ENCODE data around the gene KTI12.
"Not testable (repeated sequence)": the region's sequence is repeated elsewhere in the genome, so short reads cannot be mapped to it uniquely, and the experiment has no call there.

KTI12 gene

DNA sequence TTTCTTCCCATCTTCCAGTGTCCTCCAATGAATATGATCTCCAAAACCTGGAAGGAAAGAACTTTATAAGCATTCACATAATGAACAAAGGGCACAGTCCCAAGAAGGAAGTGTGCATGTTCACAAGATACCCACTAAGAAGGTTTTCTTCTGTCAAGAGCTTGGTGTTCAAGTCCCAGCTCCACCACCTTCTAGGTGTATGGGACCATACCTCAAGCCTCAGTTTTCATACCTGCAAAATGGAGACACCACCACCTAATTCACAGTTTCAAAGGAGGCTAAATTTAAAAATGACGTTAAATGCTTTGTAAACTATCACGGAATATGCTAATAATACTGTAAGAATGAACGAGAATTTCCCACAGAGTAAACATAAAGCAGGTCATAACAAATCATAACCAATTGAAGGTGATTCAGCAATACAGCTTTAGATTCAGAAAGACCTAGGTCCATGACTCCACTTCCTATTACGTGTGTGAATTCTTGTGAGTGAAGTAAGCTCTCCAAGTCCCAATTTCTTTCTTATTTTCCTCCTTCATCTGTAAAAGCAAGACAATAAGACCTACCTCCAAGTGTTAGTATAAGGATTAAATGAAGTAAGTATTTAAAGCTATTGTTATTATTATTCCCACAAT lies 8.1 kb upstream of the KTI12 start:
- DNase-seq (ENCODE audit: low spot score) = no peak

DNA sequence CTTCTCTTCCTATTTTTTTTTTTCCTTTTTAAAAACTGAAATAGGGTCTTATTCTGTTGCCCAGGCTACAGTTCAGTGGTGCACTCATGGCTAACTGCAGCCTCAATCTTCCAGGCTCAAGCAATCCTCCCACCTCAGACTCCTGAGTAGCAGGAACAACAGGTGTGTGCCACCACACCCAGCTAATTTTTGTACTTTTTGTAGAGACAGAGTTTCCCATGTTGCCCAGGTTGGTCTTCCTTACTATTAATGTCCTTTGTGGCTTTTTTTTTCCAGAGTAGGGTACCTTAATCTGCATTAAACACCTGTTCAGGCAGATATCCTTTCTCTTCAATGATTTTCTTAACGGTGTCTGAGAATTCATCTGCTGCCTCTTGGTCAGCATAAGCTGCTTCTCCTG lies 4.3 kb upstream of the KTI12 start:
- DNase-seq (ENCODE audit: low spot score) = no peak

DNA sequence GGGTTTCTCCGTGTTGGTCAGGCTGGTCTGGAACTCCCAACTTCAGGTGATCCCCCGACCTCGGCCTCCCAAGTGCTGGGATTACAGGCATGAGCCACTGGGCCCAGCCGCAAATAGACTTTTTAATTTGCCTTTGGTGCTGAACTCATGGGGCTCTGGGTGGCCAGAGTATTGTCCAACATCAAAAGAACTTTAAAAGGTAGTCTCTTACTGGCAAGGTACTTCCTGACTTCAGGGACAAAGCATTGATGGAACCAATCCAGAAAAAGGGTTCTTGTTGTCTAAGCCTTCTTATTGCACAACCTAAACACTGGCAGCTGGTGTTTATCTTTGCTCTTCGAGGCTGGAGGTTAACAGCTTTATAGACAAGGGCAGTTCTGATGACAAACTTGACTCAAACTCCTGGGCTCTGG lies 3.8 kb upstream of the KTI12 start:
- peak; percentile 42 for DNase-seq (ENCODE audit: low spot score)

DNA sequence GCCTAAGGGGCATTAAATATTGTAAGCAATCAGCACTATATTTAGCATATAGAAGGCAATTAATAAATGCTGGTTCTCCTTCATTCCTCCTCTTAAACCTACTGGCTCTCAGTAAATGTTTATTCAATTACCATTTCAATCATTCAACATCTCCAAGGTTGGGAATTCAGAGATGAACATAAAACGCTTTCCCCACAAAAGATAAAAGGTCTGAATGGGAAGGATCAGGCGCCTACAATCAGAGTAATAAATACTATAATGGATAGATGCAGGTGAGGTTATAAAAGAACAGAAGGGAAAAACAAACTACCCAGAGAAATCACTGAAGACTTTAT lies 407 bp upstream of the KTI12 start:
- no peak for DNase-seq (ENCODE audit: low spot score)

DNA sequence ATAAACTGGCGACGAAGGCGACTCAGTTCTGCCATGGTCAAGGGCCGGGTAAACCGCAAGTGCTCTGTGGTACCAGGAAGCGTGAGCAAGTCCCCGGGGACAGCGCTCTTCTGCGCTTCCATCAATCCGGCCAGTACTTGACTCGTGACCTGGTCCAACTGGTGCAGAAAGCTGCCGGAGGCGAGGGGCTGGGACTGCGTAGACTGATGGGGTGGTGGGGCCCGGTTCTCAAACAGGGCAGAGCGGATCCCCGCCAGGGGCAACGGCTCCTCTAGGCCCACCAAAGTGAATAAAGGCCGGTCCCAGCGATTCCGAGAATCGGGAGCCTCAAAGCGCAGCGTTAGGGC lies 852 bp downstream of the KTI12 start:
- no peak for DNase-seq (ENCODE audit: low spot score)

DNA sequence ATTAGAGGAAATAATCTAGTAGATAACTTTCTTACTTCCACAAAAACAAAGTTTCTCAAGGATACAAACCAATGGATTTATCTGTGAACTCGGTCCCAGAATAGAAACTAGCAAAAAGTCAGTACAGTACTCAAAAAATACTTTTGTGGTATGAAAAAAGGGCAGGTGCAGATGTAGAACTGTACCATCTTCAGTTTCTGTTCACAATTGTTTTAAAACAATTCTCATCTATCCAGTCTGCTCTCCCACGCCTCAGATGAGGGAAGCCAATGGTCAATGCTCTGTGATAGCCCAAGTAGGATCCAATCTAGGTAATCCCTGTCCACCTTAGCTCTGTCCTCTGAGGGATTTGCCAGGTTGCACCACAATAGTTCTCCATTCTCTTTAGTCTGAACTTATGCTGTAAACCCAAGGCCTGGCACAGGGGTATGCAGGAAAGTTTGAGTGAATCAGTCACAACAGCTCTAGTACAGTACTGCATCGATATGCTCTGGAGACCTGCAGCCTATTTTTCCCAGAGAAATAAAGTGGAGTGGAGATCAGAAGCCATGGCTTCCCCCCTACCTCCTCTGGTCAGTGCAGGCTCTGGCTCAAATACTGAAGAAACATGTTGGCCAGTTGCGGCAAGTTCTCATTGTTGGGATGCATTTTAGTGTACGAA lies 1.4 kb downstream of the KTI12 start:
- DNase-seq (ENCODE audit: low spot score) = peak; percentile 14

DNA sequence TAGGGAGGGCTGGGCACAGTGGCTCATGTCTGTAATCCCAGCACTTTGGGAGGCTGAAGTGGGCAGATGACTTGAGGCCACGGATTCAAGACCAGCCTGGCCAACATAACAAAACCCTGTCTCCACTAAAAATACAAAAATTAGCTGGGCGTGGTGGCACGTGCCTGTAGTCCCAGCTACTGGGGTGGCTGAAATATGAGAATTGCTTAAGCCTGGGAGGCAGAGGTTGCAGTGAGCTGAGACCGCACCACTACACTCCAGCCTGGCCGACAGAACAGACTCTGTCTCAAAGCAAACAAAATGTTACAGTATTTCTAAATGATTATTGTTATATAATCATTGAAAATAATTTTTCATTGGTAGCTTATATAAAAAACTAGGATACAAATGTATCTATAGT lies 4.8 kb downstream of the KTI12 start:
- not testable (repeated sequence) for DNase-seq (ENCODE audit: low spot score)

DNA sequence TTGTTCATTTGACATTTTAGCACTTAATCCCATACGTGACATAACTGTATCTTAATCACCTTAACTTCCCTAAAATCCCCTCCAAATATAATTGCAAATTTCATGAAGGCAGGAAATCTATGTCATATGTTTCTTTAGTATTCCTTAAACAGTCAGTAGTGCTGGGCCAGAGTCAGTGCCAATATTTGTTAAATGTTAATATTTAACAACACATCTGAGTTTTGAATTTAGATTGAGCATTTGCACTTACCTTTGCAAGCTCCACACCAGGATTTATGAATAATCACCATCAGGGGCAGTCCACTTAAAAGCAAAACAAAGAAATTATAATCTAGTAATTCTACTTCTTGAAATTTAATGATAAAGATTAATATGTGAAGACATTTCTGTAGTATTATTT lies 5.3 kb downstream of the KTI12 start:
- DNase-seq (ENCODE audit: low spot score) = no peak

DNA sequence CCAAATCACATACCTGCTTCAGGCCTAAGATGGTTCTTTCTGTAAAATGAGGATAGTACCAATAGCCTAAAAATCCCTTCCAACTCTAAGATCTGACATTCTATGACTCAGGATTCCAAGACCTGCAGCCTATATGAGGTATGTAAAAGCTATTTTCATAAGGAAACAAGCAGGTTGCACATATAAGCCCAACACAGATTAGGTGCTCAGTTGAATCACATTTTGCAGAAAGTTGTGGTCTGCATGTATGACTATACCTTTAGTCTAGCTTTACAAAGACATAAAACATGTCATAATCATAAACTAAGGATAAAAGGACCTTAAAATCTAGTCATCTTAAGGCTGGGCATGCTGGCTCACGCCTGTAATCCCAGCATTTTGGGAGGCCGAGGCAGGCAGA lies 7.3 kb downstream of the KTI12 start:
- no peak for DNase-seq (ENCODE audit: low spot score)

DNA sequence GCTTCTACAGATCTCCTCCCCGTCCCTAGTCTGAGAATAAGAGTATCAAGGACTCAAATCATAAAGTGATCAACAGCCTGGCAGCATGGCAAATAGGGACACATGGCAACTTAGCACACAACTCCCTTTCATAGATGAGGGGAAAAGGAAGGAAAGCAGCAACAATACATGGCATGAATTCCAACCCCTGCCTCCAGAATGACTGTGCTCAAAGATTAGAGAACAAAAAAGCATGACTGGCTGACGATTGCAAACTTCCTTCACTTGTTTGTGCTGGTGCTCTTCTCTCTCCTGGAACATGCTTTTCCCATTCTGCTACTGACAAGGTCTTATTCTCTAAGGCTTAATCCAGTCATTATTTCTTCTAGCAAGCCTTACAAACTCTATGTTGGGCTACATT lies 11.5 kb downstream of the KTI12 start:
- DNase-seq (ENCODE audit: low spot score) = no peak

DNA sequence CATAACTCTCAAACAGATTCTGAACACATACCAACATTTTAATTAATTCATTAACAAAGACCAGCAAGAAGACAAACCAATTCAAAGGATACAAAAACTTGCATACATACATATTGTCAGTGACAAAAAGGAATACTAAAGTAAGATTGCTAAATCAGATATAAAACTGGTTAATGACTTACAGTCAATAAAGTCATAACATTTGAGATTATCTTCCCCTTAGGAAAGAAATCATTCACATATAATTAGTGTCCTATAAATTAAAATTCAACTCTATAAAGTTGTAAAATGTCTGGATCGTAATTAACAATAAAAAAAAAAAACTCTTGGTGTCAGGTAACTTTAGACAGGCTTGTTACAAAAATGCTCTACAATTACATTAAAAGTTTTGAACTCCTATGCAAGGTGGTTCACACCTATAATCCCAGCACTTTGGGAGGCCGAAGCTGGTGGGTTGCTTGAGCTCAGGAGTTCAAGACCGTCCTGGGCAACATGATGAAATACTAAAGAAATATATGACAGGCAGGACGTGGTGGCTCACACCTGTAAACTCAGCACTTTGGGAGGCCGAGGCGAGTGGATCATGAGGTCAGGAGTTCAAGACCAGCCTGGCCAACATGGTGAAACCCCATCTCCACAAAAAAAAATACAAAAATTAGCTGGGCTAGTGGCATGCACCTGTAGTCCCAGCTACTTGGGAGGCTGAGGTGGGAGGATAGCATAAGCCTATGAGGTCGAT lies 25.4 kb downstream of the KTI12 start:
- DNase-seq (ENCODE audit: low spot score) = no peak

DNA sequence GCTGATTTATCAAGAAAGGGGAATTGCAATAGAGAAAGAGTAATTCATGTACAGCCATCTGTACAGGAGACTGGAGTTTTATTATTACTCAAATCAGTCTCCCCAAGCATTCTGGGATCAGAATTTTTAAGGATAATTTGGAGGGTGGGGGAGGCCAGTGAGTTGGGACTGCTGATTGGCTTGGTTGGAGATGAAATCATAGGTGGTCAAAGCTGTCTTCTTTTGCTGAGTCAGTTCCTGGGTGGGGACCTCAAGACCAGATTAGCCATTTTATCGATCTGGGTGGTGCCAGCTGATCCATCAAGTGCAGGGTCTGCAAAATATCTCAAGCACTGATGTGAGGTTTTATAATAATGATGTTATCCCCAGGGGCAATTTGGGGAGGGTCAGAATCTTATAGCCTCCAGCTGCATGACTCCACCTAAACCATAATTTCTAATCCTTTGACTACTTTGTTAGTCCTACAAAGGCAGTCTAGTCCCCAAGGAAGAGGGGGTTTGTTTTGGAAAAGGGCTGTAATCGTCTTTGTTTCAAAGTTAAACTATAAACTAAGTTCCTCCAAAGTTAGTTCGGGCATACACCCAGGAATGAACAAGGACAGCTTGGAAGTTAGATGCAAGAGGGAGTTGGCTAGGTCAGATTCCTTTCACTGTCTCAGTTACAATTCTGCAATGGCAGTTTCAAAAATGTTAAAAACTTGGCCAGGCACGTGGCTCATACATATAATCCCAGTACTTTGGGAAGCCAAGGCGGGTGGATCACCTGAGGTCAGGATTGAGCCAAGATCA lies 26.2 kb downstream of the KTI12 start:
- no peak for DNase-seq (ENCODE audit: low spot score)

DNA sequence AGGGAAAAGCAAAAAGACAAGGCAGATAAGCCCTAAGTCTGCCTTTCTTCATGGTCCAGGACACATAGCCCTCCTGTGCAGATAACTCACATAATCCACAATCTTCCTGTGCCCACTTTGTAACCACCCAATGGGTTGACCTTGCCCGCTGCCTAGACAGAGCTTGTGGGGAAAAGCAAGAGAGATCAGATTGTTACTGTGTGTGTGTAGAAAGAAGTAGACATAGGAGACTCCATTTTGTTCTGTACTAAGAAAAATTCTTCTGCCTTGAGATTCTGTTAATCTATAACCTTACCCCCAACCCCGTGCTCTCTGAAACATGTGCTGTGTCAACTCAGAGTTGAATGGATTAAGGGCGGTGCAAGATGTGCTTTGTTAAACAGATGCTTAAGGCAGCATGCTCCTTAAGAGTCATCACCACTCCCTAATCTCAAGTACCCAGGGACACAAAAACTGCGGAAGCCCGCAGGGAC lies 27.5 kb downstream of the KTI12 start:
- DNase-seq (ENCODE audit: low spot score) = not testable (repeated sequence)

DNA sequence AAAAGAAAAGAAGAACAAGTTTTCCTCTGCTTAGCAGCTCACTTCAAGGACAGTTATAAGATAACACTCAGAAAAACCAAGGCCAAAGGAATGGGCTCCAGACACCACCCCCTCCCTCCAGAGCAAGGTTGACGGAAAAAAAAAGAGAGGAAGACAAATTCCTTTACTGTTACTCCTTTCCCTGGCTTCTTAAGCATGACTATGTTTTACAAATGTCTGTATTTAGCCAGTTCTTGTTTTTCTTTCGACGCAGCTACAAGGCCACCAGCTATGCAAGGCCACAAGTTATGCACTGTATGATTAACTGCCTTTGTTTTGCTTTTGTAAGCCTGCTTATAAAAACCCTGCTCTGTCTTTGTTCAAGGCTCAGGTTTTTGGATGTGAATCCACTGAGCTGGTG lies 28.1 kb downstream of the KTI12 start:
- not testable (repeated sequence) for DNase-seq (ENCODE audit: low spot score)

DNA sequence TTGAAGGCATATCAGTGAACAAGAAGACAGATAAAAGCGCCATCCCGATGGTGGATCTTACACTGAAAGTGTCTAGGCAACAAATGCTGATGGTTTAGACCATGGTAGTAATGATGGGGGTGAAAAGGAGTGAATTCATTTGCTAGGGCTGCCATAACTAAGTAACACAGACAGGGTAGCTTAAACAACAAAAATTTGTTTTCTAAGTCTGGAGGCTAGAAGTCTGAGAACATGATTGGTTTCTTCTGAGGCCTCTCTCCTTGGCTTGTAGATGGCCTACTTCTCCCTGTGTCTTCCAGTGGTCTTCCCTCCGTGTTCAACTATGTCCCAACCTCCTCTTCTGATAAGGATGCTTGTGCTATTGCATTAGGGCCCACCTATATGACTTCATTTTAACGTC lies 29.7 kb downstream of the KTI12 start:
- no peak for DNase-seq (ENCODE audit: low spot score)

DNA sequence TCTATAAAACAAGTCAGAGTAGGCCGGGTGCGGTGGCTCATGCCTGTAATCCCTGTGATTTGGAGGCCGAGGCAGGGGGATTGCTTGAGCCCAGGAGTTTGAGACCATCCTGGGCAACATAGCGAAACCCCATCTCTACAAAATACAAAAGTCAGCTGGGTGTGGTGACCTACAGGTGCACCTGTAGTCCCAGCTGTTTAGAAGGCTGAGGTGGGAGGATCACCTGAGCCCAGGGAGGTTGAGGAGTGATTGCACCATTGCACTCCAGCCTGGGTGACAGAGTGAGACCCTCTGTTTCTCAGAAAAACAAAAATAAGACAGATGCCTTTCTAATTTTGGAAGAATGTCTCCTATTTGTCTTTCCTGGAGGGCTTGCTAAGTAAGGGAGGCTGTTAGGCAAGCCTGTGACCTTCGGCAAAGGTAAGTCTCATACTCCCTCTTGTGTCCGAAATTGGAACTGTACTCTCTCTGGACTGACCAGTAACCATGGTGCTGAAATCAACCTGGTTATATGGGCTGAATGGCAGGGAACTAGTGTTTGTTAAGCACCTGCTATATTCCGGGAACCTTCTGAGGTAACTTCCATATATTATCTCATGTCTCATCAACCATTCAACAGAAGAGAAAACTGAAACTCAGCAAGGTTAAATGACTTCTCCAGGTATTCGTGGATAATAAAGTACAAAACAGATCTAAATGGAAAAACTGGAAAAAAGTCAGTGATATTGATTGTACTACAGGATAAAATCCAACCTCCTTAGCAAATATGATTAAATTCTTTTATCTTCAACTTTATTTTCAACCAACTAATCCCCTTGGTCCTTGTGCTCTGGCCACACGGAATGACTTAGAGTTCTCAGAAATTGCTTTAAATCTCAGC lies 31.3 kb downstream of the KTI12 start:
- peak; percentile 72 for DNase-seq (ENCODE audit: low spot score)

DNA sequence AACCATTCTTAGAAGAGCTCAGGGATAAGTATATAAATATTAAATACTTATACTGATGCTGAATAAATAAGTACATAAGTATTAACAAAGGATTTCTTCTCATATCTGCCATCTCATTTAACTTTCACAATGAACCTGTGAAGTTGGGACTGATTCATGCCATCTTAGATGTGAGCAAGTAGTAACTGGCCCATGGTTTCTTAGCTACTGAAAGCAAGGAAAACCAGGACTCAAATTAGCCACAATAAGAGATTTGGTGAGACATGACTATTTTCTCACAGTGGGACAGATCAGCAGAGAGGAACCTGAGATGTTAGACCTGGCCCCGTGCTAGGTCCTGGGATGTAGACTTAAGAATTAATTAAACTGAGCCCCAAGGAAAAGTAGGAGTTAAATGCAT lies 34.9 kb downstream of the KTI12 start:
- DNase-seq (ENCODE audit: low spot score) = no peak

DNA sequence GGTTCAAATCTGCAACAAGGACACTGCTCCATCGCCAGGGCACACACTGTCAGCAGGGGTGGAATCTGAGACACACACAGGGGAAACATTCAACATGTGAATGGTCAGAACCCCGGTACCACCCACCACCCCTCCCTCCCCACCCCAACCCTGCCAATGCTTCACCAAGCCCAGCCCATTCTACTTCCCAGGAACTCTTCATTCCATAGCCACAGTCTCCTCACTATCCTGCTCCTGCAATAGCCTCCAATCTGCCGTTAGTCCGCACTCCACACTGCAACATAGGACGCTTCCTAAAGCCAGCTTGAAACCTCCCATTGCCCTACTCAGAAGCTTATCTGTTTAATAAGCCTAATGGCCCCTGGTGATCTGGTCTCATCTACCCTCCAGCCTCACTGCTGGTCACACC lies 35.6 kb downstream of the KTI12 start:
- peak; percentile 65 for DNase-seq (ENCODE audit: low spot score)

DNA sequence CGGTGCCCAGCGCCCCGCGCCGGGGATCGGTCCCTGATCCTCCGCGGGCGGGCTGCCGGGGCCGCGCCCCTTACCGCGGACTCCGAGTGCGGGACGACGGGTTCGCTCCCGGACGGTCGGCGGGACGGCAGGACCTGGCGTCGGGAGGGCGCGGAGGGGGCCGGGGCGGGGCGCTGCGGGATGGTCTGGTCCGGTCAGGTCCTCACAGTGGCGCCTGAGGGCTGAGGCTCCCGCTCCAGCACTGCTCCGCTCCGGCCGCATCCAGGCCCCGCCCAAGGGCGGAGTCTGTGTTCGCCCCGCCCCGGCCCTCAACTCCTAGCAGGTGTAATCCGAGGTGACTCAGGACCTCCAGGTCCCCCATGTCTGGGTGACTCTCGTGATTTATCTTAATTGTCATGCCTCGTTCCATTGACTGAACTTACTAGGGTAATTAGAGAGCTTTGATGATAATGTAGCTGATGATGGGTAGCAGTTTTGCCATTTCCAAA lies 43.1 kb downstream of the KTI12 start, which contains the start of gene RAB3B:
Gene RAB3B (minus strand): TSS at position 223 of the 488 bp plus-strand sequence. CDS start 13,583 bp downstream, outside the sequence.
- peak; percentile 84 for DNase-seq (ENCODE audit: low spot score)

DNA sequence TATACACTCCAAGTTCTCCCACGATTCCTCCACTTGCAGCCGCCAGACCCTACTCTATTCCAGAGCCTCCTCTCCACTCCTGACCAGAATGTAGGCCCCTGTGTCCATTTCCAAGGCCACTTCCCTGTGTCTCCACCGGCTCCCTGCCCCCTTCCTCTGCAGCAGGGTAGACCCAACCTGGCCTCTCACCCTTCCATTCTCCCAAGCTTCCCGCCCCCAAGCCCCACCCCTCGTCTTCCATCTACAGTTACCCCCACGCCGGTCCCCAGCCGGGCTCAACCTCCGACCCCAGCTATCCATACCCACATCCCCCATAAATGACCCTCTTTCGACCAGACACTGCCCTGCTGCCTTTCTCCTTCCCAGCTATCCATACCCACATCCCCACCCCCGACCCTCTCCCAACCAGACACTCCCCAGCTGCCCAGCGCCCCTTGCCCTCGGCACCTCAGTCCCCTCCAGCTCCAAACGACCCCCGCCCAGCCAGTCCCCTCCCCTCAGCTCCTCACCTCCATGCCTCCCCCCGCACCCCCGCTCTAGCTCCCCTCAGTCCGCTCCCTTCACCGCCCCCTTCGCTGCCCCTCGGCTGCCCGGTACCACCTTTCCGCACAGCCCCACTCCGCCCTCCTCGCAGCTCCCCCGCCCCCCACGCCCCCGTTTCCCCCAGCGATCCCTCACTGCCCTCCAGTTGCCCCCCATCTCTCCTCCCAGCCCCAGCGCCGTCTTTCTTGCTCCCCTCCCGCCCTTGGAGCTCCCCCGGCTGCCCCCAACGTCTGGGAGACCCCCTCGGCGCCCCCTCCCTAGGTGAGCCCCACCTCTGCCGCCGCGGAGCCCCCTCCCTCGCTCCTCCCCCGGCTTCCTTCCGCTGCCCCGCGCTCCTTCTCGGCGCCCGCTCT lies 43.8 kb downstream of the KTI12 start:
- no peak for DNase-seq (ENCODE audit: low spot score)
